Neutrophil (primary cell): ENCODE results near the gene SH3BGRL2.

Source experiments
- H3K27ac ChIP-seq: fragments of 200-600 bp; sonication (generic); 2 replicates; pipeline ENCODE4 v1.5.1; 2016; ENCODE audit warnings: mild to moderate bottlenecking, moderate library complexity
- H3K27me3 ChIP-seq: fragments of 200-600 bp; sonication (generic); 2 replicates; pipeline ENCODE4 v1.6.0; 2016; ENCODE audit warnings: mild to moderate bottlenecking
- H3K36me3 ChIP-seq: fragments of 200-600 bp; sonication (generic); 2 replicates; pipeline ENCODE4 v1.5.1; 2017
- H3K4me1 ChIP-seq, 2 experiments: fragments of 200-600 bp in 1 of 2; sonication (generic) in 1 of 2; 1 replicate in 1 of 2; 2 replicates in 1 of 2; pipeline versions ENCODE4 v1.5.1 to v1.6.1; 2013 to 2016; ENCODE audit warnings: low read depth in 1 of 2, low read length in 1 of 2, mild to moderate bottlenecking in 1 of 2, moderate library complexity in 1 of 2; ENCODE audit not compliant: control insufficient read depth in 1 of 2, insufficient read depth in 1 of 2
- H3K4me3 ChIP-seq, 2 experiments: fragments of 200-600 bp in 1 of 2; sonication (generic) in 1 of 2; 1 replicate in 1 of 2; 2 replicates in 1 of 2; pipeline ENCODE4 v1.5.1; 2013 to 2016; ENCODE audit warnings: low read depth in 1 of 2, low read length in 1 of 2, mild to moderate bottlenecking in 1 of 2, moderate library complexity in 1 of 2
- H3K9me3 ChIP-seq: fragments of 200-600 bp; sonication (generic); 2 replicates; pipeline ENCODE4 v1.5.1; 2016
- TF ChIP-seq, protein P1 (sequence below): fragments of 200-600 bp; sonication (generic); IDR thresholded peaks from 2 replicates; pipeline ENCODE4 v1.5.1; 2016; ENCODE audit warnings: antibody characterized with exemption

Gene SH3BGRL2

DNA sequence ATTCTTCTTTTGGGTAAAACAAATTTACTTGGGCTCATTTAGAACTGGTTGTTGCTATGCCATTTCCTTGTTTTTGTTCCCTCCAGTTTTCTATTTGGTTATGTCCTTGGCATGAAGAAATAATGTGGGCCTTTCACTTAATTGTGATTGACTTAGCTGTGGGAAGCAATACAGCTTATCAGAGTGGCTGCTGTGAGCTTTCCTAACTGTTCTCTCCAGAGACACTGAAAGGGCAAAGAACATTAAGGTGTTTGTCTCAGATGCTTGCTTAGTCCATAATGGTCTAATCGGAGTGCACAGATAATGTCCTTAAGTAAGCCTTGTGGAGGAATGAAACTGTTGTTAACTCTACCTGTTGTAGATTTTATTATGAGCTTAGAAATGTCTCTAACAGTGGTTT is 56.6 kb downstream of the SH3BGRL2 start:
- no peak overlapping the region for H3K4me3 ChIP-seq
- no peak overlapping the region for H3K27ac ChIP-seq
- H3K27me3 ChIP-seq: no peaks in the 10 kb centered on the region
- no peaks in the 10 kb centered on the region for H3K9me3 ChIP-seq
- no peaks in the 10 kb centered on the region for H3K36me3 ChIP-seq
- TF ChIP-seq, protein P1, sequence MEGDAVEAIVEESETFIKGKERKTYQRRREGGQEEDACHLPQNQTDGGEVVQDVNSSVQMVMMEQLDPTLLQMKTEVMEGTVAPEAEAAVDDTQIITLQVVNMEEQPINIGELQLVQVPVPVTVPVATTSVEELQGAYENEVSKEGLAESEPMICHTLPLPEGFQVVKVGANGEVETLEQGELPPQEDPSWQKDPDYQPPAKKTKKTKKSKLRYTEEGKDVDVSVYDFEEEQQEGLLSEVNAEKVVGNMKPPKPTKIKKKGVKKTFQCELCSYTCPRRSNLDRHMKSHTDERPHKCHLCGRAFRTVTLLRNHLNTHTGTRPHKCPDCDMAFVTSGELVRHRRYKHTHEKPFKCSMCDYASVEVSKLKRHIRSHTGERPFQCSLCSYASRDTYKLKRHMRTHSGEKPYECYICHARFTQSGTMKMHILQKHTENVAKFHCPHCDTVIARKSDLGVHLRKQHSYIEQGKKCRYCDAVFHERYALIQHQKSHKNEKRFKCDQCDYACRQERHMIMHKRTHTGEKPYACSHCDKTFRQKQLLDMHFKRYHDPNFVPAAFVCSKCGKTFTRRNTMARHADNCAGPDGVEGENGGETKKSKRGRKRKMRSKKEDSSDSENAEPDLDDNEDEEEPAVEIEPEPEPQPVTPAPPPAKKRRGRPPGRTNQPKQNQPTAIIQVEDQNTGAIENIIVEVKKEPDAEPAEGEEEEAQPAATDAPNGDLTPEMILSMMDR: no peak
- no peaks in the 10 kb centered on the region for H3K4me1 ChIP-seq

DNA sequence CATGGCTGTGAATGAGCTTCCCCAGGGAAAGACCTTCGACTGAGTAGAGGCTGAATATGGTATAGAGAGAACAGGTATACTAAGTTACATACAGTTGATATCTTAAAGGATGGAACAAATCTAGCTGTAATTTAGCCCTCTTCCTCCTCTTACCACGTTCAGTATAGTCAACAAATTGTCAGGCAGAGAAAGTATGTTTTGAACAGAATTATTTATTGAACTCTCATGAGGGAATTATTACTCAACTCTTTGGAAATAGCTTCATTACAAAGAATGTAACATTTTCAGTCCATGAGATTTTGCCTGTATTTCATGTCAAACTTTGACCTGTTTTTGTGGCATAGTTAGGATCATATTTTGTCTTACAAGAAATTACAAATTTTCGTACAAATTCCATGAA is 63.0 kb downstream of the SH3BGRL2 start:
- no peaks in the 10 kb centered on the region for H3K36me3 ChIP-seq
- H3K4me1 ChIP-seq: no peaks in the 10 kb centered on the region
- no peaks in the 10 kb centered on the region for H3K27me3 ChIP-seq
- H3K9me3 ChIP-seq: no peaks in the 10 kb centered on the region
- no peak overlapping the region for H3K4me3 ChIP-seq
- H3K27ac ChIP-seq: no peak overlapping the region
- TF ChIP-seq, protein P1: no peak

DNA sequence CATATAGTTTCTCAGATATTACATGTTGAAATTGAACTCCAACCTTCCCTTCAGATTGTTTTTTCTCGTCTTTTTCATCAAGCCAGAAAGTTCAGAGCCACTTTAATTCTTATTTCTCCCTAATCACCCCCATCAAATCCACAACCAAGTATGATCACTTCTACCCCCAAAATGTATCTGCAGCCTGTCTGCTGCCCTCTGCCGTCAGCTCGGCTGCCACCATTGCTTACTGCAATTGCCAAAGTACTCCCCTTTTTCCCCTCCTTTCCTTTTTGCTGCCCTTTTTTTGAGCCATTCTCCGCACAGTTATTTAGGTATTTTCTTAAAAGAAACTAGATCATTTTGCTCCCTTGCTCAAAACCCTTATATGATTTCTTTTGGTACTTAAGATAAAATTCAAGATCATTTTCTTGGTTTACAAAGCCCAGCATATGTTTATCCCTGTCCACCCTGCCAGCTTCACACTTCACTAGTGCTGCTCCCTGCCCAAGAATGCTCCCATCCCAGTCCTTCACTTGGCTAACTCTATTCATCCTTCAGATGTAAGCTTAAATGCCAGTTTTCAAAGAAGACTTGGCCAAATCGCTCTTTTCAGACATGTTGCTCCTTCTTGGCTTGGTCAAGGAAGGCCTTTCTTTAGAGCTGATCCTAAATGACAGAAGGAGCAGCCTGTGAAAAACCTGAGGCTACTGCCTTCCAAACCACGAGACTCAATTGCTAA is 63.7 kb downstream of the SH3BGRL2 start:
- Histone ChIP-seq H3K36me3 (no peaks in the 10 kb centered on the region), H3K9me3 (no peaks in the 10 kb centered on the region), H3K27ac (no peak overlapping the region), H3K4me1 (no peaks in the 10 kb centered on the region), H3K4me3 (no peak overlapping the region), H3K27me3 (no peaks in the 10 kb centered on the region)
- TF ChIP-seq, protein P1: no peak

DNA sequence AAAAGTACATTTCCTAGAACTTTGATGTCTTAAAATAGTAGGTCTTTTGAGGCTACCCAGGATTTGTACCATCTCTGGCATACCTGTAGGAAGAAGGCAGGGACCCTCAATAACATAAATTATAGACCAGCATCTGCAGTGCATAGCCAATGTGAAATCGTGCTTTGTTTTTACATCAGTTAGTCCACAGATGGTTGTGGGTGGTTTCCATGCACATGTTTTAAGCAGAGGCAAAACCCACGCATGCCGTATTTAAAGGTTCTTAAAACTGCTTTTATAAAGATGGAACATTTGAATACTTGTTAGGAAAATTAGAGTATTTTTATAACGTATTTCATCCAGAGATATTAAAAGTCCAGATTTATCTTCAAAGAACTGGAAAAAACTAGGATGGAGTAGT is 66.3 kb downstream of the SH3BGRL2 start:
- H3K27ac ChIP-seq: no peak overlapping the region
- TF ChIP-seq, protein P1: no peak
- H3K4me1 ChIP-seq: no peaks in the 10 kb centered on the region
- H3K27me3 ChIP-seq: no peaks in the 10 kb centered on the region
- H3K4me3 ChIP-seq: no peak overlapping the region
- no peaks in the 10 kb centered on the region for H3K9me3 ChIP-seq
- H3K36me3 ChIP-seq: no peaks in the 10 kb centered on the region

DNA sequence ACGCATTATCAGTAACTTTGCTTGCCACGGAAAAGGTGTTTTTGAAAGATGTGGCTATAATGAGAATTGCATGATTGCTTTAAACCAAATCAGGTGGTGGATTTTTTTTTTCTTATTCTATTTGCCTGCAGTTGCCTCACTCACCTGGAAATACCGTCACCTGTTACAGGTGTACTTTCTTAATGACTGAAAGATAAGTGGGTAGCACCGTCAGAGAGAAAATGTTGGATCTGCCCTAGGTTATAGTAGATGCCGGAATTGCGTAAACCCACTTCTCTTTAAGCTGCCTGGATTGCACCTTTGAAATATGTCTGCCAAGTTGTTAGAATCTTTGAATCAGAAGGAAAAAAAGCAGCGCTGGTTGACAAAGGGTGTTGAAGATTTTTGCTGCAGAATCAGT is 68.5 kb downstream of the SH3BGRL2 start:
- Histone ChIP-seq H3K36me3 (no peaks in the 10 kb centered on the region), H3K27ac (no peak overlapping the region), H3K4me3 (no peak overlapping the region), H3K27me3 (no peaks in the 10 kb centered on the region), H3K4me1 (no peaks in the 10 kb centered on the region), H3K9me3 (no peaks in the 10 kb centered on the region)
- TF ChIP-seq, protein P1: no peak
